SK-N-SH treated with all-trans-retinoic acid at 6 μM for 48 hours (cell line): Measurements from ENCODE around the gene HCN2.

Source experiments
- ATAC-seq: fragments of 200-7000 bp; cut with Tn5 transposase; 3 replicates; pipeline ENCODE4 v1.9.1; 2020; ENCODE audit warnings: mild to moderate bottlenecking, moderate library complexity
- ARNTL ChIP-seq: fragments of 450-650 bp; formaldehyde crosslinking; IDR thresholded peaks from 2 replicates; pipeline ENCODE4 v1.5.0; 2020; ENCODE audit warnings: low read depth, mild to moderate bottlenecking, moderate library complexity, borderline replicate concordance
- BACH2 ChIP-seq: fragments of 250-450 bp; sonication (Bioruptor Pico); IDR thresholded peaks from 2 replicates; pipeline ENCODE4 v1.9.0; 2021; ENCODE audit warnings: mild to moderate bottlenecking, borderline replicate concordance
- CREB5 ChIP-seq: fragments of 250-450 bp; sonication (Bioruptor Pico); IDR thresholded peaks from 2 replicates; pipeline ENCODE4 v1.5.1; 2020; ENCODE audit warnings: low read depth, mild to moderate bottlenecking, moderate library complexity
- CSDC2 ChIP-seq: fragments of 250-450 bp; sonication (Bioruptor Pico); IDR thresholded peaks from 2 replicates; pipeline ENCODE4 v1.5.0; 2020; ENCODE audit warnings: mild to moderate bottlenecking, moderate library complexity
- ESRRG ChIP-seq: fragments of 250-450 bp; sonication (Bioruptor Pico); IDR thresholded peaks from 2 replicates; pipeline ENCODE4 v1.6.1; 2021; ENCODE audit warnings: mild to moderate bottlenecking
- GLIS3 ChIP-seq: fragments of 250-450 bp; sonication (Bioruptor Pico); IDR thresholded peaks from 2 replicates; pipeline ENCODE4 v1.5.0; 2020; ENCODE audit warnings: mild to moderate bottlenecking, moderate library complexity
- ISL1 ChIP-seq: fragments of 250-450 bp; sonication (Bioruptor Pico); IDR thresholded peaks from 2 replicates; pipeline ENCODE4 v2.1.2; 2022; ENCODE audit warnings: mild to moderate bottlenecking, moderate library complexity
- PATZ1 ChIP-seq: fragments of 250-450 bp; sonication (Bioruptor Pico); IDR thresholded peaks from 2 replicates; pipeline ENCODE4 v1.8.0; 2020; ENCODE audit warnings: mild to moderate bottlenecking, moderate library complexity, borderline replicate concordance
- POU6F1 ChIP-seq: fragments of 250-450 bp; sonication (Bioruptor Pico); IDR thresholded peaks from 2 replicates; pipeline ENCODE4 v1.8.0; 2021; ENCODE audit warnings: low read depth, mild to moderate bottlenecking, moderate library complexity, borderline replicate concordance
- RARB ChIP-seq: fragments of 250-450 bp; sonication (Bioruptor Pico); IDR thresholded peaks from 2 replicates; pipeline ENCODE4 v1.8.0; 2021; ENCODE audit warnings: mild to moderate bottlenecking, moderate library complexity
- SNAI2 ChIP-seq: fragments of 250-450 bp; sonication (Bioruptor Pico); IDR thresholded peaks from 2 replicates; pipeline ENCODE4 v1.5.0; 2020; ENCODE audit warnings: mild to moderate bottlenecking, moderate library complexity
- TCF4 ChIP-seq: fragments of 250-450 bp; sonication (Bioruptor Pico); IDR thresholded peaks from 2 replicates; pipeline ENCODE4 v1.8.0; 2021; ENCODE audit warnings: mild to moderate bottlenecking, moderate library complexity, borderline replicate concordance
- TOX ChIP-seq: fragments of 250-450 bp; sonication (Bioruptor Pico); IDR thresholded peaks from 2 replicates; pipeline ENCODE4 v1.8.0; 2021; ENCODE audit warnings: mild to moderate bottlenecking, moderate library complexity, borderline replicate concordance
- TSHZ2 ChIP-seq: fragments of 250-450 bp; sonication (Bioruptor Pico); IDR thresholded peaks from 2 replicates; pipeline ENCODE4 v1.5.0; 2020; ENCODE audit warnings: mild to moderate bottlenecking, moderate library complexity
- ZC3H10 ChIP-seq: fragments of 250-450 bp; sonication (Bioruptor Pico); IDR thresholded peaks from 2 replicates; pipeline ENCODE4 v1.5.1; 2021; ENCODE audit warnings: mild to moderate bottlenecking, moderate library complexity
- ZFP3 ChIP-seq: fragments of 250-450 bp; sonication (Bioruptor Pico); IDR thresholded peaks from 2 replicates; pipeline ENCODE4 v1.5.0; 2020; ENCODE audit warnings: mild to moderate bottlenecking, moderate library complexity
- ZFP30 ChIP-seq: fragments of 450-650 bp; formaldehyde crosslinking; IDR thresholded peaks from 2 replicates; pipeline ENCODE4 v1.5.0; 2022; ENCODE audit warnings: mild to moderate bottlenecking, moderate library complexity
- ZNF565 ChIP-seq: fragments of 450-650 bp; formaldehyde crosslinking; conservative IDR thresholded peaks from 2 replicates; pipeline ENCODE4 v1.5.0; 2020; ENCODE audit warnings: low read depth, mild to moderate bottlenecking, moderate library complexity
- ZNF70 ChIP-seq: fragments of 450-650 bp; formaldehyde crosslinking; IDR thresholded peaks from 2 replicates; pipeline ENCODE4 v1.5.0; 2020; ENCODE audit warnings: mild to moderate bottlenecking, moderate library complexity
- ZNF8 ChIP-seq: fragments of 450-650 bp; formaldehyde crosslinking; IDR thresholded peaks from 2 replicates; pipeline ENCODE4 v1.5.0; 2020; ENCODE audit warnings: mild to moderate bottlenecking, moderate library complexity

The HCN2 gene

GRCh38 chr19:580274-580835 is 9.3 kb upstream of the HCN2 start:
- no peak for TF ChIP-seq ZFP30 (CRISPR knock-in tag)
- no peak for TF ChIP-seq ZNF70 (CRISPR knock-in tag)
- no peak for TF ChIP-seq RARB
- no peak for TF ChIP-seq ZNF565 (CRISPR knock-in tag)
- TF ChIP-seq ZNF8 (CRISPR knock-in tag), result no peak
- TF ChIP-seq SNAI2, result no peak
- ATAC-seq, result no peak

GRCh38 chr19:581399-582111 is 8.1 kb upstream of the HCN2 start:
- TF ChIP-seq TSHZ2 (CRISPR knock-in tag) (no peak), ZNF70 (CRISPR knock-in tag) (no peak)
- no peak for ATAC-seq

GRCh38 chr19:582497-583197 is 7.0 kb upstream of the HCN2 start:
- TF ChIP-seq RARB (no peak), ARNTL (CRISPR knock-in tag) (no peak), ZNF70 (CRISPR knock-in tag) (no peak), GLIS3 (CRISPR knock-in tag) (no peak), ZFP3 (CRISPR knock-in tag) (no peak), TCF4 (no peak), SNAI2 (no peak), ISL1 (CRISPR knock-in tag) (no peak), ZNF565 (CRISPR knock-in tag) (no peak), ESRRG (CRISPR knock-in tag) (no peak), BACH2 (CRISPR knock-in tag) (no peak), ZNF8 (CRISPR knock-in tag) (no peak), CREB5 (CRISPR knock-in tag) (no peak), TOX (no peak), PATZ1 (CRISPR knock-in tag) (no peak)
- no peak for ATAC-seq

GRCh38 chr19:583198-583967 is 6.3 kb upstream of the HCN2 start:
- TF ChIP-seq POU6F1 (CRISPR knock-in tag) (no peak), TOX (no peak), TCF4 (no peak), ZNF70 (CRISPR knock-in tag) (no peak), RARB (no peak), CREB5 (CRISPR knock-in tag) (no peak), CSDC2 (CRISPR knock-in tag) (no peak), ZC3H10 (no peak)
- no peak for ATAC-seq
